HG02610 (cell line): ENCODE data around the gene LACRT.
"Not testable (repeated sequence)": the region's sequence is repeated elsewhere in the genome, so short reads cannot be mapped to it uniquely, and the experiment has no call there.

Experiments used
- ATAC-seq: cut with Tn5 transposase; IDR thresholded peaks from one replicate; pipeline ENCODE4 v1.9.1; 2021; ENCODE audit warnings: mild to moderate bottlenecking, moderate library complexity; ENCODE audit not compliant: unreplicated experiment

The LACRT gene

GRCh38 chr12:54634795-54635194 is at the start of gene LACRT:
TSS of gene LACRT (minus strand) at chr12:54634895. CDS start at chr12:54634841, 54 bp downstream.
- no peak for ATAC-seq

GRCh38 chr12:54683398-54683797 is 48.7 kb upstream of the LACRT start:
- no peak for ATAC-seq

GRCh38 chr12:54682674-54683073 is 48.0 kb upstream of the LACRT start:
- no peak for ATAC-seq

GRCh38 chr12:54680374-54680773 is 45.7 kb upstream of the LACRT start:
- no peak for ATAC-seq

GRCh38 chr12:54678131-54678530 is 43.4 kb upstream of the LACRT start:
- no peak for ATAC-seq

GRCh38 chr12:54667945-54668344 is 33.2 kb upstream of the LACRT start:
- ATAC-seq = no peak

GRCh38 chr12:54666008-54666407 is 31.3 kb upstream of the LACRT start:
- ATAC-seq = no peak

- ATAC-seq = not testable (repeated sequence)
Measured at GRCh38 chr12:54665022-54665635, 30.4 kb upstream of the LACRT start.

- no peak for ATAC-seq
Measured at GRCh38 chr12:54663603-54664002, 28.9 kb upstream of the LACRT start.

- no peak for ATAC-seq
Measured at GRCh38 chr12:54662026-54662425, 27.3 kb upstream of the LACRT start.

- ATAC-seq = no peak
Measured at GRCh38 chr12:54661048-54661447, 26.4 kb upstream of the LACRT start.

- no peak for ATAC-seq
Measured at GRCh38 chr12:54660320-54660962, 25.7 kb upstream of the LACRT start.

- peak; percentile 75 for ATAC-seq
Measured at GRCh38 chr12:54658306-54659264, 23.9 kb upstream of the LACRT start.

- no peak for ATAC-seq
Measured at GRCh38 chr12:54657105-54657607, 22.5 kb upstream of the LACRT start.

- ATAC-seq = no peak
Measured at GRCh38 chr12:54654926-54655325, 20.2 kb upstream of the LACRT start.

- ATAC-seq = no peak
Measured at GRCh38 chr12:54653025-54653424, 18.3 kb upstream of the LACRT start.

- no peak for ATAC-seq
Measured at GRCh38 chr12:54650889-54651288, 16.2 kb upstream of the LACRT start.

- no peak for ATAC-seq
Measured at GRCh38 chr12:54650409-54650808, 15.7 kb upstream of the LACRT start.

GRCh38 chr12:54649825-54650224 is 15.1 kb upstream of the LACRT start:
- no peak for ATAC-seq

- ATAC-seq = no peak
Measured at GRCh38 chr12:54648265-54648664, 13.6 kb upstream of the LACRT start, which contains the start of gene DCD. TSS of gene DCD (minus strand) at chr12:54648365. CDS start at chr12:54648303, 62 bp downstream.

GRCh38 chr12:54641554-54641953 is 6.9 kb upstream of the LACRT start:
- ATAC-seq = no peak
